ENCODE results near the gene TRIM41.

- TF ChIP-seq POLR2AphosphoS5 (IDR thresholded peaks at IDR 0.05) (no peak), CTCF (IDR thresholded peaks at IDR 0.05) (no peak), POLR2A (IDR thresholded peaks at IDR 0.05) (no peak)
These were observed 58.9 kb downstream of the TRIM41 start for GRCh38 chr5:181281984-181282316.

All from transverse colon (tissue), 4 donors.